HG03457 (cell line): ENCODE data around the gene PPARD.
"Not testable (repeated sequence)": the region's sequence is repeated elsewhere in the genome, so short reads cannot be mapped to it uniquely, and the experiment has no call there.

Experiments
- ATAC-seq: cut with Tn5 transposase; IDR thresholded peaks from one replicate; pipeline ENCODE4 v1.9.1; 2021; ENCODE audit warnings: moderate number of reproducible peaks; ENCODE audit not compliant: unreplicated experiment

The PPARD gene

GRCh38 chr6:35378261-35378660 lies 35.9 kb downstream of the PPARD start:
- ATAC-seq = no peak

GRCh38 chr6:35381132-35381531 lies 38.8 kb downstream of the PPARD start:
- no peak for ATAC-seq

- no peak for ATAC-seq
Measured at GRCh38 chr6:35382015-35382414, 39.7 kb downstream of the PPARD start.

GRCh38 chr6:35385457-35386202 lies 43.3 kb downstream of the PPARD start:
- ATAC-seq = no peak

DNA sequence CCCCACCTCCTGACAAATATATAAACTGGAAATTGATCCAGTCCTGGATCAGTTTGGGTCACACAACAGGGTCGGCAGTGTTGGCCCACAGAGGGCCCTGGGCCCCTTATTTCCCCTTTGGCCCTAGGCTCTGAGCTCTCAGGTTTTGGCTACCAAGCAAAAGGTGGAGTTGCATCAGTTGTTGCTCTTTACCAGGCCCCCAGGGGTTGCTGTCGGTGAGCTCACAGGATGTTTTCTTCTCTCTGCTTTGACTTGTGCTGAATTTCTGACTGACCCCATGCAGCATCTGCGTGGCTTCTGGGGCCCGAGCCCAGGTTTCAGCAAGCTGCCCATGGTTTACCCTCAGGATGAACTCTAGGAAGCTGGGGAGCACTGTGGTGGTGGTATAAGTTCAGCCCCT lies 44.6 kb downstream of the PPARD start:
- no peak for ATAC-seq

DNA sequence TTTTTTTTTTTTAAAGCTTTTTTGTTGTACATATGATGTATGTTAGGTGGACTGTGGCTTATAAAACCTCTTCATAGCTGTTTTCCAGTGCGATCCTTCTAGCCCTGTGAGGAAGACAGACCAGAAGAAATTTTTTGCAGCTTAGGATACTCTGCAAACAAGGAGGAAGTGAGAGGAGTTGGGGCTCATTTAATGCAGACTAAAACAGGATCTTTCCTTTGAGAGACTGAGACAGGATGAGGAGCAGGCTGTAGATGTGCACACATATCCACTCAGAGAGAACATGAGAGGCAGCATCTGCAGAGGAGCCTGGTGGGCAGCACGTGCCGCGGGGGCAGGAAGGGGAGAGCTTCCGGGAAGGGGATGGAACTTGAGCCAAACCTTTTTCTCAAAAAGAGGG lies 45.7 kb downstream of the PPARD start:
- ATAC-seq = no peak

DNA sequence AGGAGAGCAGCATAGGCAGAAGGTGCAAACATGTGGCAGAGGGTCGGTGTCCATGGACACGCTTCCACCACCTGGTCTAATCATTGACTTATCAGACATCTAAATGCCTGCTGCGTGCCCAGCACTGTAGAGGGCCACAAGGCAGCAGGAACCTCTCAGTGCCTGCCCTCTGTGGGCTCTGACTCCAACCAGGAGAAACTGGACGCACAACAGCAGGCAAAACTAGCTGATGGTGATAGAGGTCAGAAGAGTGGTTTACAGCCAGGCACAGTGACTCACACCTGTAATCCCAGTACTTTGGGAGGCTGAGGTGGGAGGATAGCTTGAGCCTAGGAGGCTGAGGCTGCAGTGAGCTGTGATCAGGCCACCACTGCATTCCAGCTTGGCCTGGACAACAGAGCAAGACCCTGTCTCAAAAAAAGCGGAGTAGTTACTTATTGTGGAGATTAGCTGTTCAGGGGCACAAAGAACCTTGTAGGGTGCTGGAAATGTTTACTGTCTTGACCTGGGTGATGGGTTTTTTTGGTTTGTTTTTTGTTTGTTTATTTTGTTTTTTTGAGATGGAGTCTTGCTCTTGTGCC lies 46.5 kb downstream of the PPARD start:
- no peak for ATAC-seq

- not testable (repeated sequence) for ATAC-seq
Measured at GRCh38 chr6:35389386-35389785, 47.0 kb downstream of the PPARD start.

- no peak for ATAC-seq
Measured at GRCh38 chr6:35391240-35391968, 49.0 kb downstream of the PPARD start.

GRCh38 chr6:35392111-35392702 lies 49.8 kb downstream of the PPARD start:
- ATAC-seq = no peak

GRCh38 chr6:35392773-35393672 lies 50.7 kb downstream of the PPARD start:
- no peak for ATAC-seq

DNA sequence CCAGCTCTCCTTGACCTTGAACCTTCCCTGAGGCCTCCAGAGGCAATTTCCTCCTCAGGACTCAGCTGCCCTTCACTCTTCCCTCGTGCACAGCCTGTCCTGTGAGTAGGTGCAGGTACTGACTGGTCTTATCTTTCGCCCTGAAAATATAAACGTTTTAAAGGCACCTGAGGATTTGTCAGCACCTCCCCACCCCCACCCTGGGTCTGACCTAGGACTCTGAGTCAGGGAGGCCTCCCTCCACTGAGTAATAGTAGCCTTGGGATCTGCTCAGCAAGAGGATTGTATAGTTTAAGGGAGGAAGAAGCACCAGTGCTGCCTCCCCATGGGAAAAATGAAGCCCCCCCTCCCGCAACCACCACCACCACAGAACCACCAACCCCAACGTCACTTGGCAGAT lies 54.6 kb downstream of the PPARD start:
- ATAC-seq = no peak

DNA sequence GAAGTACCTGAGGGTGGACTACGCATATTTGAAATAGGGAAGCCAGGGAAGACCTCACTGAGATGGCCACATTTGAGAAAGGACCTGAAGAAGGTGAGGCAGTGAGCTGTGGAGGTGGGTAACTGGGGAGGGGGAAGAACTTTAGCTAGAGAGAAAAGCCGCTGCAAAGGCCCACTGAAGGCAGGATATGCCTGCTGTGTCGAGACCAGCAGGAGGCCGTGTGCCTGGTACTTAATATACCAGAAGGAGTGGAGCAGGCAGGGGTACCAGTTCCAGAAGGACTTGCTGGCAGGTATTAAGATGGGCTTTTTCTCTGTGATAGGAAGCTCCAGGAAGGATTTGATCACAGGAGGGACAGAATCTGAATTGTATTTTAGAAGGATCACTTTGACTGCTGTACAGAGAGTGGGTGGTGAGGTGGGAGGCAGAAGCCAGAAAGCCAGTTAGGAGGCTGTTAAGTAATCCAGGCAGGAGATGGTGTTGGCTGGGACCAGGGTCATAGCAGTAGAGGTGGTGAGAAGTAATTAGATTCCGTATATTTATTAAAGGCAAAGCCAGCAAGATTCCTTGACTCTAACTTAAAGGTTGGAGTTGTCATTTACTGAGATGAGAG lies 55.6 kb downstream of the PPARD start:
- ATAC-seq = no peak

DNA sequence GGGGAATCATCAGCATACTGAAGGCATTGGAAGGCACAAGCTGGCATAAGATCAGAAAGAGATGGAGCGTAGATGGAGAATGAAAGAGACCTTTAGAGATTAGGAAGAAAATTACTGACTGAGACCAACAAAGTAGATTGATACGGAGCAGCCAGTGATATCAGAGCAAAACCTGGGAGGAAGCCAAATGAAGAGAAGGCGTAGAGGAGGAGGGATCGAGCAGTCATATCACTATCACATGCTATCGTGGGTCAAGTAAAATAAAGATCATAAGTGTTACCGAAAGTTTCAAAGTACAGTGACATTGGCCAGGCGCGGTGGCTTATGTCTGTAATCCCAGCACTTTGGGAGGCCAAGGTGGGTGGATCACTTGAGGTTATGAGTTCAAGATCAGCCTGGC lies 56.2 kb downstream of the PPARD start:
- no peak for ATAC-seq

DNA sequence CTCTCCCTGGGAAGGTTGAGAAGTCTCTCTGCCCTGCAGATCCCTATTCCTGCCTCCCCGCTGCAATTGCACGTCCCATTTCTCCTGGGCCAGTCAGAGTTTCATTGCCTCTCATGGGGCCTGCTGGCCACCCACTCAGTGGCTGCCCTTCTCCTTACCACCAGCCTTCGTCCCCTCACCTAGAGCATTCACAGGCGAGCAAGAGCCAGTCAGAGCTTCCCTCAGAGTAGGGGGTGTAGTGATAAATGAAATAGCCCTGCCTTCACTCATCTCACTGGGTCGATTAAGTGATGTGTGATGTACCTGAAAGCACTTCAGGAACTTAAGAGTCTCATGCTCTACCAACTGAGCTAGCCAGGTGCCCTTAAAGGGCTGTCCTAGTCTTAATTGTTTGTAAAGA lies 57.8 kb downstream of the PPARD start:
- no peak for ATAC-seq

DNA sequence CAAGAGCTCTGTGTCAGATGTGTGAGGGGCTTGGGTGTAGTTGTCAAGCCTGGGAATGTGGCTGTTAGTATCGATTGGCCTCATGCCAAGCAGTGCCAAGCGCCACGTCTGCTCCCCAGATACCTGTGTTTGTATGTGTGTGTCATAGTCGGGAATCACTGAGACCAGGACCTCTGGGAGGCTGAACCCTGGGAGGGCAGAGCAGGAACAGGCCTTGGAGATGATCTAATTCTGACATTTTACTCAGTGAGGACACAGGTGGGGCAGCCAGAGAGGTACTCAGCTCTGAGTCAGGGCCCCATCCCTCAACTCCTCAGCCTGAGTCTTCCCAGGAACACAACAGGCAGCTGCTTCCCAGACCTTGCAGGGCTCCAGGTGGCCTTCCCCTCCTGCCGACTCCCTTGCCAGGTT lies 58.5 kb downstream of the PPARD start:
- ATAC-seq = no peak

- no peak for ATAC-seq
Measured at GRCh38 chr6:35401514-35401913, 59.2 kb downstream of the PPARD start.

DNA sequence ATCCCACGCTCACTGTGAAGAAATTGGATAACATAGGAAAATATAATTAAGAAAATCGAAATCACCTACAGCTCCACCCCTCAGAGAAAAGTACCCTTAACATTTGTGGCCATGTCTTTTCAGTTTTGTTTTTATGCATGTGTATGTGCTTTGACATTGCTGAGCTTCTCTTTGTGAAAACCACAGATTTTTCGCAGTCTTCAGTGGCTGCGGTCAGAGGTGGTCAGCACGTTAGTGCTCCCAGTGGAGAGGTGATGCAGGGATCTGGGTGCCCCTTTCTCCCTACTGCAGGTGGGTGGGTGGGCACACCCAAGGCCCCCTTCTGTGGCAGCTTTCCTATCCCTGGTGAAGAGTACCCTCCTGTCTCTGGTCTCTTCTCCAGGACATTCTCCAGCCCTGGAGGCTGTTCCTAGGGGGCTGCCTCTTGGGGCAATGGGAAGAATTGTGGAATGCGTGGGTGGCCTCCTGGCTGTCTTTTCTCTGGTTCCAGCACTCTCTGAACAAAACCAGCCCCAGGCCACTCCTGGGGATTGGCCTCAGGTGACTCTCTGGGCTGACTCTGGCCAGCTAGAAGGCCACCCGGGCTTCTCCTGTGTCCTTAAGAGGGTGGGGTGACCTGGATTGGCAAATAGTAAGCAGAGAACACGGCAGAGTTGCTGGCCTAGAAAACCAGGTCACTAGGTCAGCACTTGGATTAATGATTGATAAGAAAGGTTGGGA lies 59.9 kb downstream of the PPARD start:
- no peak for ATAC-seq

DNA sequence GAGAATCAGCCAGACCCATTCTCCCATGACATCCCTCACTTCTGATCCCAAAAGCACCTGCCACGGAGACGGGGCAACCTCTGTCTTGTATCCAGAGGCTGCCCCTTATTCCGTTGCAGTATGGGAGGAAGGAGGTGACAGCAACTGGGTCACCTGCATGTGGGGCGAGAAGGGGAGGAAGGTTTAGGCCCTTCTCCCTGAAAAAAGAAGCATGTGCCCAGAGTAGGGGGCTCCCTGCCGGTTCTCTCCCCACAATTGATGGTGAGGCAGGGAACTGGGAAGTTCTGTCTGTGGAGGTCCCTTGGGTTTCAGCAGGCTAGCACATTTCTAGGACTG lies 60.5 kb downstream of the PPARD start:
- no peak for ATAC-seq
